ENCODE results near the gene PILRB.
A peak's percentile ranks its signal among the peaks of the same experiment; 100 is the strongest.
"Not testable (repeated sequence)": the region's sequence is repeated elsewhere in the genome, so short reads cannot be mapped to it uniquely, and the experiment has no call there.

The PILRB gene

DNA sequence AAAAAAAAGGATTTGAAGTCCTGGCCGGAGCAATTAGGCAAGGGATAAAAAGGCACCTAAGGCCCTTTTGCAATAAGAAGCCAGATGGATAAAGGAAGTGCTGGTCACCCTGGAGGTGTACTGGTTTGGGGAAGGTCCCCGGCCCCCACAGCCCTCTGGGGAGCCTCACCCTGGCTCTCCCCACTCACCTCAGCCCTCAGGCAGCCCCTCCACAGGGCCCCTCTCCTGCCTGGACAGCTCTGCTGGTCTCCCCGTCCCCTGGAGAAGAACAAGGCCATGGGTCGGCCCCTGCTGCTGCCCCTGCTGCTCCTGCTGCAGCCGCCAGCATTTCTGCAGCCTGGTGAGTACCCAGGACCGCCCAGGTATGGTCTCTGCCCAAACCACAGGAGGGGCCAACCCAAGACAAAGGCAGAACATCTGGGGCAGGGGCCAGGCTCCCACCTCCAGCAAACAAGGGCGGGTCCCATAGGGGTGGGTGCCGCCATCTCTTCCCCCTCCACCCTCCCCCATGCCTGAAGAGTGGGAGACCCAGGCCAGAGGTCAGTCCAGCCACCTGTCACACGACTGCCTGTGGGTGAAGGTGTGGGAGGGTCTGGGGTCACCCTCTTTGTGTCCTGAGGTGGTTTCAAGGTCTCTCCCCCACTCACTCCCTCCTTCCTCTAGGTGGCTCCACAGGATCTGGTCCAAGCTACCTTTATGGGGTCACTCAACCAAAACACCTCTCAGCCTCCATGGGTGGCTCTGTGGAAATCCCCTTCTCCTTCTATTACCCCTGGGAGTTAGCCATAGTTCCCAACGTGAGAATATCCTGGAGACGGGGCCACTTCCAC lies at the start of gene PILRB:
Gene PILRB (plus strand): TSS at position 91 of the 830 bp plus-strand sequence. CDS start 186 bp downstream, at position 277.
- TF ChIP-seq POLR2A (IDR thresholded peaks at IDR 0.05; ENCODE audit: low read length) (no peak), GATA1 (IDR thresholded peaks at IDR 0.05; ENCODE audit: low read depth, low read length) (no peak)
- no peak for DNase-seq

DNA sequence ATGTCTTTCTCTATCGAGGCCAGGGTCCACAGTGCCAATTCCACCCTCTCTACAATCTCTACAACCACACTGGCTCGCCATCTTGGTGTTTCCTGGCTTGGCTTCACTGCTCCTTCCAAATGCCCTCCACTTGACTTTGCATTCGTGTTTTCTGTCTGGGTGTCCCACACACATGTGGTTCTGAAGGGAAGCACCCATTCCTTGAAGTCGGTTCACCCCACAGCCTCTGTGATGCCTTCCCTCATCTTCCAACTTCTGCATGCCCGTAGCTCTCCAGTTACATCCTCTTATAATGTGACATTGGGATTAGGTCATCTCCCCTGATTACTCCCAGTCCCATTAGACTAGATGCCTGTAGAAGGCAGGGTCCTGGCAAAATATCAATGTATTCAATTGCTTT lies 39.6 kb upstream of the PILRB start:
- DNase-seq: not testable (repeated sequence)

DNA sequence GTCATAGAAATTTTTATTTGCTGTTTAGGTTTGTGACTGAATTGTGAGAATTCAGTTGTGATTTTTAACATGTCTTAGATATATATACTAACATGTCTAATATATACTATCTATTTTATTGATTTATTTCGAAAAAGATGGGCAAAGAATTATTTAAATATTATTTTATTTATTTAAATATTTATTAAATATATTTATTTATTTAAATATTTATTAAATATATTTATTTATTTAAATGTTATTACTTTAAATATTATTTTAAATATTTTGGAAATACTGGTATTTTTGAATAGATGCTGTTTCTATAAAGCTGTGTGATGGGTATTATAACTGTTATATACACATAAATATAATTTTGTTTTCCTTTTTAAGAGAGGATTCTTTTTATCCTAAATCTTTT lies 36.3 kb upstream of the PILRB start:
- DNase-seq: not testable (repeated sequence)

DNA sequence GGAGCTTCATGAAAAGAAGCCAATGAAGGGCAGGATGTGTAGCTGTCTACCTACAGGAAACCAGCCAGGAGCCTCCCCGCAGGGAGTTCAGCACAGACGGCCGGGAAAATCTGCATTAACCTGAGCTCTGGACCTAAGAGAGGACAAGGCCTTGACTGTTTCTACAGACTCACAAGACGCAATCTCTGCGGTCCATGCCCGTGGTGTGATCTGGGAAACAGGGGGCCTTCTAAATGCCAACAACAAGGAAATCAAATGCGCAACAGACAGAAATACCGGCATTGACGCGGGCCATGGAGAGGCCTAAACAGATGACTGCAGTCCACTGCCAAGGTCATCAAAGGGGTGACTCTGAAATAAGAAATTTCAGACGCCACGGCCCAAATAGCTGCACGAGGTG lies 33.7 kb upstream of the PILRB start:
- not testable (repeated sequence) for DNase-seq

DNA sequence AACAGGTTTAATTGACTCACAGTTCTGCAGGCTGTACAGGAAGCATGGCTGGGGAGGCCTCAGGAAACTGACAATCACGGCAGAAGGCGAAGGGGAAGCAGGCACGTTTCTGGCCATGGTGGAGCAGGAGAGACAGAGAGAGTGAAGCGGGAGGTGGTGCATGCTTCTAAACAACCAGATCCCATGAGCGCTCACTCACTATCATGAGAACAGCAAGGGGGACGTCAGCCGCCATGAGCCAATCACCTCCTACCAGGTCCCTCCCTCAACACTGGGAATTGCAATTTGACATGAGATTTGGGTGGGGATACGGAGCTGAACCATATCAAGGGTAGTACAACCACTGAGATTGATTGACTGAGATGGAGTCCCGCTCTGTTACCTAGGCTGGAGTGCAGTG lies 32.2 kb upstream of the PILRB start:
- not testable (repeated sequence) for DNase-seq

DNA sequence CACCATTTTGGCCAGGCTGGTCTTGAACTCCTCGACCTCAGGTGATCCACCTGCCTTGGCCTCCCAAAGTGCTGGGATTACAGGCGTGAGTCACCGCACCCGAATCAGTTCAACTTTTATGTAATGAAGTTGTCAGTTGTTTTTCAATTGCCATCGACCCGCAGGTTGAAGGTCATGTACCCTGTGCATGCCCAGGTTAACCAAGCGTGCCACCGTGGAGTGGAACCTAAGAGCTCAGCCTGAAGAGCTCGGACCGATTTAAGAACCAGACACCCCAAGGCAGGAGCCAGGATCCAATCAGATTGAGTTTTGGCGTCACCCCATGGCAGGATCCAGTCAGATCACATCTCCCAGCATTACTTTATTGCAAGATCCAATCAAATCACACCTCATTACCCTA lies 31.0 kb upstream of the PILRB start:
- DNase-seq: not testable (repeated sequence)

DNA sequence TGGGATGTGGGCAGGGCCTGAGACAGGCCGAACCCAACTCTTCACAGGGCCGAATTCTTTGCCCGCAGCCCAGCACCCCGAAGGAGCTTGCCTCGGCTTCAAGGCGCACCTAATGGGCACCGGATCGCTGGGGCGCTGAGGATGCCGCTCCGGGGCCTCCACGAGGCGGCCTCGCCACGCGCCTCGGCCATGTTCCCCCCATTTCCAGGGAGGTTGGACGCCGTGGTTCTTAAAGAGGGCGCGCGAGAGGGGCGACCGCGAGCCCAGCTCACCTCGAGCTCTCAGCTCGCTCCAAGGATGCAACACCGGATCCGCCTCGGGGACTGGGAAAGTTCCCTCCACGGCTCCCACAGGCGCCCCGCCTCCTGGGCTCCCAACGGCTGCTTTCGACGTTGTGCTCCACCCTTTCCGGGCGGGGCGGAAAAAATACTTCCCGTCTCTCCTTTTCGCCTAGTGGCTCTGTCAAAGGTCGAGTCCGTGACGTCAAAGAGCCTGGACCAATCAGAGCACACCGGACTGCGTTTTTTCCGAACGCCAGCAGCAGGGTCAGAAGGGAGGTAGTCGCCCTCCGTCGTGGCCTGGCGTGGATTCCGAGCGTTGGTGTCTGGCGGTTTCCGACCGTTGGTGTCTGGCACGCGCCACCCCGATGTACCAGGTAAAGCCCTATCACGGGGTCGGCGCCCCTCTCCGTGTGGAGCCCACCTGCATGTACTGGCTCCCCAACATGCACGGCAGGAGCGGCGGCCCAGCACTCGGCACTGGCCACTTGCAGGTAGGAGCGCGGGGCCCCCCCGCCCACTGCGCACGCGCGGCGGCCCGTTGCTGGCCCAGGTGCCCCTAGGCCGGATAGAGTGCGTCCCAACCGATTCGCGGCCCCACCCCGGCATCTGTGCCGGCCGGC lies 22.1 kb upstream of the PILRB start:
- peak; percentile 95 to 96 for DNase-seq

DNA sequence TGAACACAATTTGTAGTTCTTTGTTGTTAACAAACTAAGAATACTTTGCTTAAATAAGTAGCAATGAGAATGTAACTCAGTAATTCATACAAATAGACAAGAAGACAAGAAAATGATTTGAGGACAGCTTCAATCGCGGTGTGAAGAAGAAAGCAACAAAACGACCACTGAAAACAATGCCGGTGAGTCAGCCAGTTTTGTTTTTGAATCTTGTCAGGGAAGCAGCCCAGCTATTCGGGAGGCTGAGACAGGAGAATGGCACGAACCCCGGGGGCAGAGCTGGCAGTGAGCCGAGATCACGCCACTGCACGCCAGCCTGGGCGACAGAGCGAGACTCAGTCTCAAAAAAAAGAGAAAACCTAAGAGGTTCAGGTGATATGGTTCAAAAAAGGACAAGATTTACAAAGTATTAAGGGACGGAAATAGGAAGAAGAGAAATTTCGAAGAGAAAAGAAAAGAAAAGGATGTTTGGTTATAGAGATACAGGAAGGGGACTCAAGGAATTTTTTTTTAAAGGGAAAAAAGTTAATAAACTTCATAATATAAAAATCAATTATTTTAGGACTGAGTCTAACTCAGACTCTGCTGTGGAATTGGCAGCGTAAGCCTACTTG lies 19.7 kb upstream of the PILRB start:
- not testable (repeated sequence) for DNase-seq

More for the DNA sequence above, 22.1 kb upstream of the PILRB start:
- TF ChIP-seq POLR2A (IDR thresholded peaks at IDR 0.05; ENCODE audit: low read length): peak; percentile 96

DNA sequence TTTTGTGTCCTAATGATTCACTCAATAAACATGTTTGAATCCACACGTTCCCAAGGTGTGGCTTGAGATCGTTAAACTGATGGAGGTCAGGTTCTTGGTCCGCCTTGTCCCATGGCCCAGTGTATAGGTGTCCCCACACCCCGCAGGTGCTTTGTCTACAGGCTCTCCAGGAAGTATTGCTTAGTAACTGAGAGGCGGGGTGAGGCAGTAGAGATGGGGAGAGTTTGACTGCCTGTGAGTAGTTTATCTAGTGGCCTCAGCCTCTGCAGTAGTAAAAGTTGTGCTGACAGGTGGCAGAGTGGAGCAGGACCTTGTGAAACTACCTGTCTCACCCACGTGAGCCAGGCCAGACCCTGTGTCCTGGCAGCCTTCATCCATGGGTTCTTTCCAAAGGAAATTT lies 16.6 kb upstream of the PILRB start:
- DNase-seq: peak; percentile 16 to 45

DNA sequence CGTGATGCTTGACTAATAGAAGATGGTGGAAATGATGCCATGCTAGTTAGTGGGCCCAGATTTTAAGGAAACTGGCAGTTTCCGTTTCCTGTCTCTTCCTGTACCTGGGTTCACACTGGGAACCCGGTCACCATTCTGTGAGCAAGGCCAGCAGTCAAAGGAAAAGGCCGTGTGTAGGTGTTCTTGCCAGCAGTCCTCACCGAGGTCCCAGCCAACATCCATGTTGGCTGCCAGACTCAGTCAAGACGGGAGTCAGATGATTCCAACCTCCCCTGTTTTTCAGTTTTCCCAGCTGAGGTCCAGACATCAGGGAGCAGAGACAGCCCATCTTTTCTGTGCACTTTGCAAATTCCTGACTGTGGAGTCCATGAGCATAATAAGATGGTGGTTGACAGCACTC lies 15.2 kb upstream of the PILRB start:
- DNase-seq: no peak
- no peak for TF ChIP-seq GATA1 (IDR thresholded peaks at IDR 0.05; ENCODE audit: low read depth, low read length)
- TF ChIP-seq POLR2A (IDR thresholded peaks at IDR 0.05; ENCODE audit: low read length): no peak

DNA sequence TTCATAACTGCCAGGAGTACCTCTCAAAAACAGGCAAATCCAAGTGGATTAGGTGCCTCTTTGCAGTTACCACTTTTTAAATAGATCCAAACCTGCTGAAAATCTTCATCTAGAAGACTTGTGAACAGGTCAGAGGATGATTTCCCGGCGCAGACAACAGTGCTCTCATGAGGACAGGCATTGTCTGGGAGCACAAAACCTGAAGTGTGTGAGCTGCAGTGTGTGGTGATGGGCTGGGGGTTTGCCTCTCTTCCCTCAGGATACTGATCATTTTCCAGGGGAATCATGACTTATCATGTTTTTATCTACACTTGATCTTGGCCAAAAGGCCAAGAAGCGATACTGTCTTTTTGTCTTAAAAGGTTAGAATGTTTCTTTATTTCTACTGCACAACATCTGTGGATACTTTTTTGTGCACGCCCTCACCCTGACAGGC lies 13.8 kb upstream of the PILRB start:
- DNase-seq: peak in 1 of 2 experiments; percentile 45

DNA sequence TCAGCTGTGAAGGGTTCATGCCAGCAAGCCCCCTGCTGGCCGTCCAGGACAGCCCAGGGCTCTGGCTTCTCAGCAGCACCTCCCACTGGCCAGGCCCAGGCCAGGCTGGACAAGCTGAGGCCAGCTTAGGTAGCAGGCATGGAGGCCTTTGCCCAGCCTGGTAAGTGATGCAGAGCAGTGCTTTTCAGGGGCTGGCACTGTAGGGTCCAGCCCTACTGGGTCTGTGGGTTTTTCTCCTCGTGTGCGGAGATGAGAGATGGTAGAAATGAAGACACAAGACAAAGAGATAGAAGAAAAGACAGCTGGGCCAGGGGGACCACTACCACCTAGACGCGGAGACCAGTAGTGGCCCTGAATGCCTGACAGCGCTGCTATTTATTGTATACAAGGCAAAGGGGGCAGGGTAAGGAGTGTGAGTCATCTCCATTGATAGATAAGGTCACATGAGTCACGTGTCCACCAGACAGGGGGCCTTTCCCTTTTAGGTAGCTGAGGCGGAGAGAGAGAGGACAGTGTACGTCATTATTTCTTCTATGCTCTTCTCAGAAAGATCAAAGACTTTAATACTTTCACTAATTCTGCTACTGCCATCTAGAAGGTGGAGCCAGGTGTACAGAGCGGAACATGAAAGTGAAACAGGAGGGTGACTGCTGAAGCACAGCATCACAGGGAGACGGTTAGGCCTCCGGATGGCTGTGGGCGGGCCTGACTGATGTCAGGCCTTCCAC lies 13.2 kb upstream of the PILRB start:
- peak; percentile 92 for DNase-seq
- TF ChIP-seq POLR2A (IDR thresholded peaks at IDR 0.05; ENCODE audit: low read length): peak; percentile 28

DNA sequence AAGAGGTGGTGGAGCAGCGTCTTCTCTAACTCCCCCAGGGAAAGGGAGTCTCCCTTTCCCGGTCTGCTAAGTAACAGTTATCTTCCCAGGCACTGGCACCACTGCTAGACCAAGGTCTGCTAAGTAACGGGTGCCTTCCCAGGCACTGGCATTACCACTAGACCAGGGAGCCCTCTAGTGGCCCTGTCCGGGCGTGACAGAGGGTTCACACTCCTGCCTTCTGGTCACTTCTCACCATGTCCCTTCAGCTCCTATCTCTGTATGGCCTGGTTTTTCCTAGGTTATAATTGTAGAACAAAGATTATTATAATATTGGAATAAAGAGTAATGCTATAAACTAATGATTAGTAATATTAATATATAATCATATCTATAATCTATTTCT lies 12.6 kb upstream of the PILRB start:
- peak; percentile 80 to 87 for DNase-seq

DNA sequence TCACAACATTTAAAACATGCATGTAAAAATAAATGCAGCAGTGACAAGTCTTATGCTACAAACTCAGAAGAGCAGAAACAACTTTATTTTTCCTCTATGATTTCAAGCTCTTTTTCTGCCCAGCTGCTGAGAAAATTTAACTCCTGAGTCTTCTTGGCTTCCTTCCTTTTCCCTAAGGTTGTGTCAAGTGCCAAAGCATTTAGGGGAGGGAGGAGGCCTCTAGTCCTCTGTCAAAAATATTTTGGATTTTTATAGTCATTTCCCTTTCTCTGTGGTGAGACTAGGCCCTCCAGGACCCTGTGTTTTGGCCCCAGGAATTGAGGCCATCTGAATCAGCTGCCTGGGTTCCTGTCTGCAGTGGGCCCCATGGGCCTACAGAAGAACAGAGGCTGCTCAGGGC lies 11.0 kb upstream of the PILRB start:
- TF ChIP-seq GATA1 (IDR thresholded peaks at IDR 0.05; ENCODE audit: low read depth, low read length): no peak
- no peak for TF ChIP-seq POLR2A (IDR thresholded peaks at IDR 0.05; ENCODE audit: low read length)
- DNase-seq: no peak

DNA sequence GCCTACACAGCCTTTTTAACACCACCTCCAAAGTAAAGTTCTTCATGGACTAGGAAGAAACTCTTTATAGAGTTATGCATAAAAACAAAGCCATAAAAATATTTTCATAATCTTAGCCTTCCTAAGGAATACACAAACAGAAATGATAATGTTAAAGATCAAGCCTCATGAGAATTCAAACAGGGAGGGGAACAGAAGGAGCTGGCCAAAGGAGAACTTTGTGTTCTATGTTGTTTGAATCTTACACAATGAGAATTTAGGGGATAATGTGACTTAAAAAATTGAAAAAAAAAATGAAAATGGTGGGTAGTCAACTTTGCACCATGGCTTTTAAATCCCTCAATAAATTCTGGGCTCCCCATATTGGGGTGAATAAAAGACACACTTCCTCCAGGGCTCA lies 9.1 kb upstream of the PILRB start:
- TF ChIP-seq GATA1 (IDR thresholded peaks at IDR 0.05; ENCODE audit: low read depth, low read length) (no peak), POLR2A (IDR thresholded peaks at IDR 0.05; ENCODE audit: low read length) (no peak)
- no peak for DNase-seq

Measured in erythroblast (primary cell).